ENCODE measurements around the gene DRG2.

DRG2 gene

DNA sequence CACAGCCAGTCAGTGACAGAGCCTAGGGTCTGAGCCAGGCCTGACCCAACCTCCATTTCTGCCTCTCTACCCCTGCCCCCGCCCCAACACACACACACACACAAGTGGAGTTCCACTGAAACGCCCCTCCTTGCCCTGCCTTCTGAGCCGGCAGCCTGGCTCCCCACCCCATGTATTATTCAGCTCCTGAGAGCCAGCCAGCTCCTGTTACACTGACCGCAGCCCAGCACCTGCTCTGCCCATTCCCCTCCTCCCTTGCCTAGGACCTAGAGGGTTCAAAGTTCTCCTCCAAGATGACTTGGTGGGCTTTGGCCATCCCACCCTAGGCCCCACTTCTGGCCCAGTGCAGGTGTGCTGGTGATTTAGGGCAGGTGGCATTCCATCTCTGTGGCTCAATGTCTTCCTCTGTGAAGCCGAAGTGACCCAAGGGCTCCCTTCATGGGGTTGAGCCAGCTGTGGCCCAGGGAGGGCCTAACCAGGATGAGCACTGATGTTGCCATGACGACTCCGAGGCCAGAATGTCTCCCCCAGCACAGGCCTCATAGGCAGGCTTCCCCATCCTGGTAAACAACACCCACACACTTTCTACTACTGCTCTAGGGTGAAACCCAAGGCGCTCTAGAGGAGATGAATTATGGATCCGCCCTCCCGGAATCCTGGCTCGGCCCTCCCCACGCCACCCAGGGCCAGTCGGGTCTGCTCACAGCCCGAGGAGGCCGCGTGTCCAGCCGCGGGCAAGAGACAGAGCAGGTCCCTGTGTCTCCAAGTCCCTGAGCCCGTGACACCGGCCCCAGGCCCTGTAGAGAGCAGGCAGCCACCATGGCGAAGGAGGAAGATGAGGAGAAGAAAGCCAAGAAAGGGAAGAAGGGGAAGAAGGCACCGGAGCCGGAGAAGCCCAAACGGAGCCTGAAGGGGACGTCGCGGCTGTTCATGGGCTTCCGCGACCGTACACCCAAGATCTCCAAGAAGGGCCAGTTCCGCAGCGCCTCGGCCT lies 30.5 kb downstream of the DRG2 start:
- no peak for ATAC-seq (ENCODE audit: low read depth)
- H3K36me3 ChIP-seq (ENCODE audit: low read depth), result no peaks in the 10 kb centered on the region

GRCh38 chr17:18119166-18119745 lies 31.5 kb downstream of the DRG2 start:
- Histone ChIP-seq H3K36me3 (ENCODE audit: low read depth) (no peaks in the 10 kb centered on the region), H3K9me3 (ENCODE audit: severe bottlenecking) (no peaks in the 10 kb centered on the region), H3K4me3 (ENCODE audit: severe bottlenecking) (no peak overlapping the region), H3K4me1 (ENCODE audit: insufficient read depth, poor library complexity, severe bottlenecking) (no peaks in the 10 kb centered on the region), H3K27ac (ENCODE audit: poor library complexity, severe bottlenecking) (no peak overlapping the region), H3K27me3 (ENCODE audit: insufficient read depth, poor library complexity, severe bottlenecking) (no peaks in the 10 kb centered on the region)
- TF ChIP-seq, protein P1, sequence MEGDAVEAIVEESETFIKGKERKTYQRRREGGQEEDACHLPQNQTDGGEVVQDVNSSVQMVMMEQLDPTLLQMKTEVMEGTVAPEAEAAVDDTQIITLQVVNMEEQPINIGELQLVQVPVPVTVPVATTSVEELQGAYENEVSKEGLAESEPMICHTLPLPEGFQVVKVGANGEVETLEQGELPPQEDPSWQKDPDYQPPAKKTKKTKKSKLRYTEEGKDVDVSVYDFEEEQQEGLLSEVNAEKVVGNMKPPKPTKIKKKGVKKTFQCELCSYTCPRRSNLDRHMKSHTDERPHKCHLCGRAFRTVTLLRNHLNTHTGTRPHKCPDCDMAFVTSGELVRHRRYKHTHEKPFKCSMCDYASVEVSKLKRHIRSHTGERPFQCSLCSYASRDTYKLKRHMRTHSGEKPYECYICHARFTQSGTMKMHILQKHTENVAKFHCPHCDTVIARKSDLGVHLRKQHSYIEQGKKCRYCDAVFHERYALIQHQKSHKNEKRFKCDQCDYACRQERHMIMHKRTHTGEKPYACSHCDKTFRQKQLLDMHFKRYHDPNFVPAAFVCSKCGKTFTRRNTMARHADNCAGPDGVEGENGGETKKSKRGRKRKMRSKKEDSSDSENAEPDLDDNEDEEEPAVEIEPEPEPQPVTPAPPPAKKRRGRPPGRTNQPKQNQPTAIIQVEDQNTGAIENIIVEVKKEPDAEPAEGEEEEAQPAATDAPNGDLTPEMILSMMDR (IDR thresholded peaks at IDR 0.05; ENCODE audit: poor library complexity, severe bottlenecking), result no peak
- DNase-seq (ENCODE audit: low spot score), result no peak
- no peak for ATAC-seq (ENCODE audit: low read depth)

More for the DNA sequence above, 30.5 kb downstream of the DRG2 start:
- no peak overlapping the region for H3K27ac ChIP-seq (ENCODE audit: poor library complexity, severe bottlenecking)
- no peaks in the 10 kb centered on the region for H3K4me1 ChIP-seq (ENCODE audit: insufficient read depth, poor library complexity, severe bottlenecking)
- no peaks in the 10 kb centered on the region for H3K9me3 ChIP-seq (ENCODE audit: severe bottlenecking)
- DNase-seq (ENCODE audit: low spot score), result no peak
- TF ChIP-seq, protein P1 (IDR thresholded peaks at IDR 0.05; ENCODE audit: poor library complexity, severe bottlenecking), result no peak
- H3K4me3 ChIP-seq (ENCODE audit: severe bottlenecking), result no peak overlapping the region
- H3K27me3 ChIP-seq (ENCODE audit: insufficient read depth, poor library complexity, severe bottlenecking), result no peaks in the 10 kb centered on the region

DNA sequence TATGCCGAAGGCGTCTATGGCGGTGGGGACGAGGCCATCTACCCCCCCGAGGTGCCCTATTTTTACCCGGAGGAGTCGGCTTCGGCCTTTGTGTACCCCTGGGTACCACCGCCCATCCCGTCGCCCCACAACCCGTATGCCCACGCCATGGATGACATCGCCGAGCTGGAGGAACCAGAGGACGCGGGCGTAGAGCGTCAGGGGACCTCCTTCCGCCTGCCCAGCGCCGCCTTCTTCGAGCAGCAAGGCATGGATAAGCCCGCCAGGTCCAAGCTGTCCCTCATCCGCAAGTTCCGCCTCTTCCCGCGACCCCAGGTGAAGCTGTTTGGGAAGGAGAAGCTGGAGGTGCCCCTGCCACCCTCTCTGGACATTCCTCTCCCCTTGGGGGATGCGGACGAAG lies 32.2 kb downstream of the DRG2 start:
- no peaks in the 10 kb centered on the region for H3K27me3 ChIP-seq (ENCODE audit: insufficient read depth, poor library complexity, severe bottlenecking)
- DNase-seq (ENCODE audit: low spot score) (no peak), ATAC-seq (ENCODE audit: low read depth) (no peak)
- H3K36me3 ChIP-seq (ENCODE audit: low read depth), result no peaks in the 10 kb centered on the region
- TF ChIP-seq, protein P1 (IDR thresholded peaks at IDR 0.05; ENCODE audit: poor library complexity, severe bottlenecking), result no peak
- H3K4me1 ChIP-seq (ENCODE audit: insufficient read depth, poor library complexity, severe bottlenecking), result no peaks in the 10 kb centered on the region
- H3K4me3 ChIP-seq (ENCODE audit: severe bottlenecking), result no peak overlapping the region
- H3K27ac ChIP-seq (ENCODE audit: poor library complexity, severe bottlenecking), result no peak overlapping the region
- no peaks in the 10 kb centered on the region for H3K9me3 ChIP-seq (ENCODE audit: severe bottlenecking)

DNA sequence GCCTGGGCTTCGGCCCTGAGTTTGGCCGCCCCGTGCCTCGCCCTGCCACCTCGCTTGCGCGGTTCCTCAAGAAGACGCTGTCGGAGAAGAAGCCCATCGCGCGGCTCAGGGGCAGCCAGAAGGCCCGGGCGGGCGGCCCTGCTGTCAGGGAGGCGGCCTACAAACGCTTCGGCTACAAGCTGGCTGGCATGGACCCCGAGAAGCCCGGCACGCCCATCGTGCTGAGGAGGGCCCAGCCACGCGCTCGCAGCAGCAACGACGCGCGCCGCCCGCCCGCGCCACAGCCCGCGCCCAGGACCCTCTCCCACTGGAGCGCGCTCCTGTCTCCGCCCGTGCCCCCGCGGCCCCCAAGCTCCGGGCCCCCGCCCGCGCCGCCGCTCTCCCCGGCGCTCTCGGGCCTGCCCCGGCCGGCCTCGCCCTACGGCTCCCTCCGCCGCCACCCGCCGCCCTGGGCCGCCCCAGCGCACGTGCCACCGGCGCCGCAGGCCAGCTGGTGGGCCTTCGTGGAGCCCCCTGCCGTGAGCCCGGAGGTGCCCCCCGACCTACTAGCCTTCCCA lies 32.8 kb downstream of the DRG2 start:
- Histone ChIP-seq H3K4me1 (ENCODE audit: insufficient read depth, poor library complexity, severe bottlenecking) (no peaks in the 10 kb centered on the region), H3K27ac (ENCODE audit: poor library complexity, severe bottlenecking) (no peak overlapping the region), H3K27me3 (ENCODE audit: insufficient read depth, poor library complexity, severe bottlenecking) (no peaks in the 10 kb centered on the region), H3K4me3 (ENCODE audit: severe bottlenecking) (no peak overlapping the region), H3K9me3 (ENCODE audit: severe bottlenecking) (no peaks in the 10 kb centered on the region), H3K36me3 (ENCODE audit: low read depth) (no peaks in the 10 kb centered on the region)
- DNase-seq (ENCODE audit: low spot score) (no peak), ATAC-seq (ENCODE audit: low read depth) (no peak)
- TF ChIP-seq, protein P1 (IDR thresholded peaks at IDR 0.05; ENCODE audit: poor library complexity, severe bottlenecking), result no peak

All from RWPE2 (cell line).